BLaER1 (cell line): ENCODE results near the gene TYW5.
"Not testable (repeated sequence)": the region's sequence is repeated elsewhere in the genome, so short reads cannot be mapped to it uniquely, and the experiment has no call there.

ENCODE experiments used
- H3K27ac ChIP-seq: shearing (Covaris generic); formaldehyde crosslinking; 2 replicates; pipeline ENCODE4 v1.8.1; 2022
- H3K27me3 ChIP-seq: shearing (Covaris generic); formaldehyde crosslinking; 2 replicates; pipeline ENCODE4 v1.8.1; 2022
- H3K36me3 ChIP-seq: shearing (Covaris generic); formaldehyde crosslinking; 2 replicates; pipeline ENCODE4 v1.8.1; 2022
- H3K4me1 ChIP-seq: shearing (Covaris generic); formaldehyde crosslinking; 2 replicates; pipeline ENCODE4 v1.8.1; 2022
- H3K4me2 ChIP-seq: shearing (Covaris generic); formaldehyde crosslinking; 2 replicates; pipeline ENCODE4 v1.8.1; 2022
- H3K4me3 ChIP-seq: shearing (Covaris generic); formaldehyde crosslinking; 2 replicates; pipeline ENCODE4 v1.8.1; 2022
- H3K9ac ChIP-seq: shearing (Covaris generic); formaldehyde crosslinking; 2 replicates; pipeline ENCODE4 v1.8.1; 2022
- H3K9me3 ChIP-seq: shearing (Covaris generic); formaldehyde crosslinking; 2 replicates; pipeline ENCODE4 v1.8.1; 2022
- H4K20me1 ChIP-seq: shearing (Covaris generic); formaldehyde crosslinking; 2 replicates; pipeline ENCODE4 v1.8.1; 2022
- Cebpa-rat ChIP-seq: shearing (Covaris generic); IDR thresholded peaks from 2 replicates; pipeline ENCODE4 v1.8.1; 2022

TYW5 gene

DNA sequence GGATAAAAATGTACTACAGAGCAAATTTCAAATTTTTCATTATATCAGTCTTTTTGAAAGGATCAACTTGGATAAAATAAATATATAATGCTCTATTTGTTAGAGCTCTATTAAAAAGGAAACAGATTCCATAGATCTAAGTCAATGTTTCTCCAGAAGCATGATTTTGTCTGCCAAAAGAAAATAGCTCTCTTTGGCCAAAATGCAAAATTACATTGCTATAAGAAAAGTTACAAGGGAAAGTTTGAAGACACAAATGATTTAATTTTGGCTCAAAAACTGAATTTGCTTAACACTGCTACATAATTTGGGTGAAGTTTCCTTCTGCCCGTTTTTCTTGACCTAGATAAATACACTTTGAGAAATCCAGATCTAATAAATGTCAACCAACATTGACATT lies 28.5 kb downstream of the TYW5 start:
- H3K36me3 ChIP-seq: peaks cover 64% of the 10 kb centered on the region

DNA sequence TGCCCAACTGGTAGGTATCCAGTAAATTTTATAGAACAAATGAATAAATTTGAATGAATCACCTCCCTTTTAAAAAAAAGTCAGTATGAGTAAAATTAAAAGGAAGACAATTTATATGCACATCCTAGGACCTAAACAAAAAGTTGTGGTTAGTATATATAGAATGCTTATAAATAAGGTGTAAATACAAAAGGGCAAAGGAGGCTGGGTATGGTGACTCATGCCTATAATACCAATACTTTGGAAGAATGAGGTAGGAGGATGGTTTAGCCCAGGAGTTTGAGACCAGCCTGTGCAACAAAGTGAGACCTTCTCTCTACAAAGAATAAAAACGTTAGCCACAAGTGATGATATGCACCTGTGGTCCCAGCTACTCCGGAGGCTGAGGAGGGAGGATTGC lies 31.4 kb downstream of the TYW5 start:
- H3K27ac ChIP-seq: no peak overlapping the region
- H3K4me3 ChIP-seq: no peak overlapping the region
- H3K4me1 ChIP-seq: no peaks in the 10 kb centered on the region
- TF ChIP-seq Cebpa-rat: no peak
- peaks cover 10% of the 10 kb centered on the region; the same call in 1 of the 2 replicates for H3K9me3 ChIP-seq
- H3K4me2 ChIP-seq: no peak overlapping the region
- peaks cover 61% of the 10 kb centered on the region for H3K36me3 ChIP-seq
- peaks cover 88% of the 10 kb centered on the region for H4K20me1 ChIP-seq
- H3K9ac ChIP-seq: no peak overlapping the region
- no peaks in the 10 kb centered on the region for H3K27me3 ChIP-seq

More for the DNA sequence above, 28.5 kb downstream of the TYW5 start:
- Histone ChIP-seq H3K4me2 (no peak overlapping the region), H3K4me3 (no peak overlapping the region), H3K4me1 (no peaks in the 10 kb centered on the region), H3K27ac (no peak overlapping the region), H3K9me3 (no peaks in the 10 kb centered on the region), H3K9ac (no peak overlapping the region), H3K27me3 (no peaks in the 10 kb centered on the region), H4K20me1 (peaks cover 65% of the 10 kb centered on the region)
- TF ChIP-seq Cebpa-rat: no peak

DNA sequence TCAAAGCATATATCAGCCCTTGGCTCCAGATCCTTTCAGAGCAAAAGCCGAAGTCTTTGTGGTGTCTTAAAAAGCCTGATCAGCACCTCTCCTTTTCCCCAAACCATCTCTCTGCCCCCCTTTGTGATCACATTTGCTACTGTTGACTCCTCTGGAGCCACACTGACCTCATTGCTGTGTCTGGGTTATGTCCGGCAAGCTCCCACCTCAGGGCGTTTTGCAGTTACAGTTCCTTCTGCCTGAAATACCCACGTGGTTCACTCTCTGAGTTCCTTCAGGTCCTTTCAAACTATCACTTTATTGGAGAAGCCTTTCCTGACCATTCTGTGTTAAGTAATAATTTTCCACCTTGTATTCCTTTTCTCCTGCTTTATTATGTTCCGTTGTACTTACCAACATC lies 32.4 kb downstream of the TYW5 start:
- no peaks in the 10 kb centered on the region for H3K4me1 ChIP-seq
- peaks cover 82% of the 10 kb centered on the region for H4K20me1 ChIP-seq
- no peaks in the 10 kb centered on the region for H3K27me3 ChIP-seq
- H3K9me3 ChIP-seq: peaks cover 18% of the 10 kb centered on the region
- no peak overlapping the region for H3K4me2 ChIP-seq
- H3K9ac ChIP-seq: no peak overlapping the region
- peaks cover 63% of the 10 kb centered on the region for H3K36me3 ChIP-seq
- no peak overlapping the region for H3K4me3 ChIP-seq
- H3K27ac ChIP-seq: no peak overlapping the region
- no peak for TF ChIP-seq Cebpa-rat

DNA sequence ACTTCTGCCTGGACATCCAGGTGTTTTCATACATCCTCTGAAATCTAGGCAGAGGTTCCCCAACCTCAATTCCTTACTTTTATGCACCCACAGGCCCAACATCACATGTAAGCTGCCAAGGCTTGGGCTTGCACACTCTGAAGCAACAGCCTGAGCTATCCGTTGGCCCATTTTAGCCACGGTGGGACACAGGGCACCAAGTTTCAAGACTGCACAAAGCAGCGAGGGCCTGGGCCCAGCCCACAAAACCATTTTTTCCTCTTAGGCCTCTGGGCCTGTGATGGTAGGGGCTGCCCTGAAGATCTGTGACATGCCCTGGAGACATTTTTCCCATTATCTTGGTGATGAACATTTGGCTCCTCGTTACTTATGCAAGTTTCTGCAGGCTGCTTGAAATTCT lies 38.3 kb downstream of the TYW5 start:
- Histone ChIP-seq H3K4me3 (peak overlapping the region; percentile 36; the same call in 1 of the 2 replicates), H3K36me3 (peaks cover 72% of the 10 kb centered on the region)

DNA sequence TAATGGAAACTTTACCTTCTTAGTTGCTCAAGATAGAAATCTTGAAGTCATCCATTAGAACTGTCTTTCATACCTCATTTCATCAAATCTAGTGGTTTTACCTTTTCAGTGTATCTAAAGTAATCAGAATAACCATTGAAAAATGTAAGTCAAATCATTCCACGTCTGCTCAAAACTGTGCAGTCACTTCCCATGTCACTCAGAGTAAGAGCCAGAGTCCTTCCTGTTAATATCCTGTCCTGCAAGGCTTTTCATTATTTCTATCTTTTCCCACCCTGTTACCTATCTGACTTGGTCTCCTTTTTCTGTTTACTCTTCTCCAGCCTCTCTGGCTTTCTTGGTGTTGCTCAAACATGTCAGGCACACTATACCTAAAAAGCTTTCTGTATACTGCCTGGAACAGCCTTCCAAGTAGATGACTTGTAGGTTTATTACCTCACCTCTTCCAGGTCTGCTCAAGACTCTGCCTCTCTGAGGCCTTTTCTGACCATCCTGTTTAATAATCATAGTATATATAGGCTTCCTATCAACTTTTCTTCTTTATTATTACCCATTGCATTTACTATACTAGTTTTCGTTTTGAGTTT lies 40.8 kb downstream of the TYW5 start:
- Histone ChIP-seq H3K36me3 (peaks cover 60% of the 10 kb centered on the region), H3K4me2 (peak overlapping the region; percentile 45), H3K27me3 (no peaks in the 10 kb centered on the region), H3K4me3 (no peak overlapping the region; the same call in 1 of the 2 replicates), H3K9me3 (peaks cover 42% of the 10 kb centered on the region), H4K20me1 (peaks cover 48% of the 10 kb centered on the region), H3K9ac (no peak overlapping the region), H3K4me1 (peaks cover 32% of the 10 kb centered on the region), H3K27ac (no peak overlapping the region)
- TF ChIP-seq Cebpa-rat: no peak

More for the DNA sequence above, 38.3 kb downstream of the TYW5 start:
- peaks cover 66% of the 10 kb centered on the region for H4K20me1 ChIP-seq
- H3K4me2 ChIP-seq: no peak overlapping the region
- peaks cover 22% of the 10 kb centered on the region for H3K4me1 ChIP-seq
- H3K27ac ChIP-seq: no peak overlapping the region
- H3K27me3 ChIP-seq: no peaks in the 10 kb centered on the region
- H3K9me3 ChIP-seq: peaks cover 49% of the 10 kb centered on the region
- no peak for TF ChIP-seq Cebpa-rat
- no peak overlapping the region for H3K9ac ChIP-seq

DNA sequence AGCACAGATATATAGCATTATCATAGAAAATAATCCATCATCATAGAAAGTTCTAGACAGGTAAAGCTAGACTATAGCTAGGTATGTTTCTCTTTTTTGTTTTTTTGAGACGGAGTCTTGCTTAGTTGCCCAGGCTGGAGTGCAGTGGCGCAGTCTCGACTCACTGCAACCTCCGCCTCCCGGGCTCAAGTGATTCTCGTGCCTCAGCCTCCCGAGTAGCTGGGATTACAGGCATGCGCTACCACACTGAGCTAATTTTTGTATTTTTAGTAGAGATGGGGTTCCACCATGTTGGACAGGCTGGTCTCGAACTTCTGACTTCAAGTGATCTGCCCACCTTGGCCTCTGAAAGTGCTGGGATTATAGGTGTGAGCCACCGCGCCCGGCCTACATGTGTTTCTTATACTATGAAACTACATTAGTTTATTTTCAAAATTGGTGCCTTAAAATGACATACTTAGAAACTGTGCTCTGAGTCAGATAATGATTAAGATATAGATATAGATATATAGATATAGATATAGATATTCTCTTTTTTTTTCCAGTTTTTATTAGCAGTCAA lies 42.7 kb downstream of the TYW5 start:
- not testable (repeated sequence) for H3K27me3 ChIP-seq, H3K27ac ChIP-seq
- peak overlapping the region; percentile 88 for H3K4me2 ChIP-seq
- H3K4me3 ChIP-seq: peak overlapping the region; percentile 94
- H3K4me1 ChIP-seq: peaks cover 32% of the 10 kb centered on the region
- H4K20me1 ChIP-seq: peaks cover 36% of the 10 kb centered on the region
- peaks cover 29% of the 10 kb centered on the region for H3K9me3 ChIP-seq
- H3K36me3 ChIP-seq: peaks cover 41% of the 10 kb centered on the region
- peak overlapping the region; percentile 97 for H3K9ac ChIP-seq

DNA sequence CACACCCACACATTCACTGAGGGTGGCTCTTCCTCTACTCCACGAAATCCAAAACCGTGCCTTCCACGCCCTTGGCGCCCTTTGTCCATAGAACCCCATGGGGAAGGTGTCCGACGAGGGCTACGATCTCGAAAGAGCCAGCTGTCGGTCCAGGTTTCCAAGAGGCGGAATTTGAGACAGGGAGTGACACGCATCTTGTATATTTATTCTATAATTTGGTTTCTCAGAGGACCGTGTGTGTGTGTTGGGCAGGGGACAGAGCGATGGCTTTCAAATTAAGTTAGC lies 43.5 kb downstream of the TYW5 start:
- Histone ChIP-seq H3K4me3 (peak overlapping the region; percentile 94), H3K9me3 (peaks cover 21% of the 10 kb centered on the region), H3K9ac (peak overlapping the region; percentile 97)

DNA sequence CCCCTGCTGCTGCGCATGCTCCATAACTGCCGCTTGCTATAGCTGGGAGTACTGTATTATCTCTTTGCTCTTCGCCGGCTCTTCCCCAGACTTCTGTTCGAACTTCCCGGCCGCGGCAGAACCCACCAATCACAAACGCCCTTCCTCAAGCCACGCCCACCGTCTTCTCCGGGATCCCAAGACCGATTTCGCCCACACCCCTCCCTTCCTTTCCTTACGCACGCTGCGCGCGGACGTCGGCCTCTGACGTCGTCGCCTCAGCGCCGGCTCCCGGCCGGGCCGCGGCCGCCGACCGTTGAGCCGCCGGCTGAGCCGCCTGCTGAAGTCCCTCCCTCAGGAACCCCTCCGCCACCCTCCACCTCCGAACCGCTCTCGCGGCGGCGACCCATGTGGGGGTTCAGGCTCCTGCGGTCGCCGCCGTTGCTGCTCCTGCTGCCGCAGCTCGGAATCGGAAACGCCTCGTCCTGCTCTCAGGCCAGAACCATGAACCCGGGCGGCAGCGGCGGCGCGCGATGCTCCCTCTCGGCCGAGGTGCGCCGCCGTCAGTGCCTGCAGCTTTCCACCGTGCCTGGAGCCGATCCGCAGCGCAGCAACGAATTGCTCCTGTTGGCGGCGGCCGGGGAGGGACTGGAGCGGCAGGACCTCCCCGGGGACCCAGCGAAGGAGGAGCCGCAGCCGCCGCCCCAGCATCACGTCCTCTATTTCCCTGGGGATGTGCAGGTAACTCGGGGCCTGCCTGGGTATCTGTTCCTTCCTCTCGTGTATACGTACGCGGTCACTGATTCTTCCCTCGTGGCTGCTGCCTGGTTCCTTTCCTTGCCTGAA lies 44.0 kb downstream of the TYW5 start, which contains the start of gene C2orf69:
Gene C2orf69, plus strand, starts transcription at position 242 of the 825 bp plus-strand sequence. Its CDS starts 146 bp downstream, at position 388.
- Histone ChIP-seq H3K9me3 (peaks cover 15% of the 10 kb centered on the region), H3K4me2 (peak within 1 kb of the TSS; percentile 90), H4K20me1 (peaks cover 32% of the 10 kb centered on the region), H3K27me3 (no peaks in the 10 kb centered on the region), H3K36me3 (peaks cover 28% of the 10 kb centered on the region), H3K4me1 (peaks cover 40% of the 10 kb centered on the region), H3K27ac (peak within 1 kb of the TSS; percentile 98), H3K9ac (peak within 1 kb of the TSS; percentile 97), H3K4me3 (peak within 1 kb of the TSS; percentile 94)
- TF ChIP-seq Cebpa-rat: no peak

More for the DNA sequence above, 43.5 kb downstream of the TYW5 start:
- Histone ChIP-seq H3K4me1 (peaks cover 39% of the 10 kb centered on the region), H3K4me2 (peak overlapping the region; percentile 88), H3K36me3 (peaks cover 33% of the 10 kb centered on the region), H3K27me3 (no peaks in the 10 kb centered on the region), H4K20me1 (peaks cover 32% of the 10 kb centered on the region), H3K27ac (peak overlapping the region; percentile 98)
- no peak for TF ChIP-seq Cebpa-rat

DNA sequence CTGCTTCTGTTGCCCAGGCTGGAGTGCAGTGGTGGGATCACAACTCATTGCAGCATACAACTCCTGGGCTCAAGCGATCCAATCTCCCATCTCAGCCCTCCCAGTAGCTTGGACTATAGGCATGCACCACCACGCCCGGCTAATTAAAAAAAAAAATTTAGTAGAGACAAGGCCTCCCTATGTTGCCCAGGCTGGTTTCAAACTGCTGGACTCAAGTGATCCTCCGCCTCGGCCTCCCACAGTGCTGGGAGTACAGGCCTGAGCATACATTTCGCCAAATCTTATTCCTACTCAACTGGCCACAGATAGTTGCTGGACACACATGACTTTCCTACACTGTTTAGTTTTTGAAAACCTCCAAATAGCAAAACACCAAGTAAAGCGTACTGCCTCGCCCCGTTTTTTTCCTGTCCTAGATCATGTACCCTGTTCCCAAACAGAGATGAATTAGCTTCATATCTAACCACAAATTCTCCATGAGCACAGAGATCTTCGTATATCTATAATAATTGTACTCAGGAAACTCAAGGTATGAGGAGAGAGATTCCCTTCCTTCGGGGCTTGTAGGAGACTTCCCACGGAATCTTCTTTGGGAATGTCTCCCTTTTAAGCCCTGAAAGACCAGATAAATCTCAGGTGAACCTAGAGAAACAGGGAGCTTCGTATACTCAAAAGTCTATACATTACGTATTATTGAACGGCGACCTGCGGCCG lies 44.8 kb downstream of the TYW5 start:
- peak overlapping the region; percentile 94 for H3K4me3 ChIP-seq
- H4K20me1 ChIP-seq: peaks cover 32% of the 10 kb centered on the region
- no peaks in the 10 kb centered on the region for H3K27me3 ChIP-seq
- H3K9me3 ChIP-seq: peaks cover 8% of the 10 kb centered on the region; the same call in 1 of the 2 replicates
- peaks cover 20% of the 10 kb centered on the region for H3K36me3 ChIP-seq
- H3K4me2 ChIP-seq: peak overlapping the region; percentile 90
- peak overlapping the region; percentile 98; the same call in 1 of the 2 replicates for H3K27ac ChIP-seq
- peak overlapping the region; percentile 97 for H3K9ac ChIP-seq
- H3K4me1 ChIP-seq: peaks cover 40% of the 10 kb centered on the region
- TF ChIP-seq Cebpa-rat: no peak
